Mammary epithelial cell (primary cell): Measurements from ENCODE around the gene LIMCH1.

Experiments used
- EZH2 ChIP-seq: IDR thresholded peaks from 2 replicates; pipeline ENCODE4 v1.6.1; 2012; ENCODE audit warnings: low read length, inconsistent platforms, borderline replicate concordance
- TF ChIP-seq, protein P1 (sequence below), 2 donors: IDR thresholded peaks in 1 of 2; conservative IDR thresholded peaks in 1 of 2; 2 replicates each; pipeline ENCODE4 v1.5.1; 2011 to 2012; ENCODE audit warnings: inconsistent platforms in 2 of 2, low read length in 2 of 2, mild to moderate bottlenecking in 2 of 2, control low read depth in 1 of 2, low read depth in 1 of 2; ENCODE audit not compliant: insufficient read depth in 1 of 2; ENCODE audit errors: extremely low read depth in 1 of 2

DNA sequence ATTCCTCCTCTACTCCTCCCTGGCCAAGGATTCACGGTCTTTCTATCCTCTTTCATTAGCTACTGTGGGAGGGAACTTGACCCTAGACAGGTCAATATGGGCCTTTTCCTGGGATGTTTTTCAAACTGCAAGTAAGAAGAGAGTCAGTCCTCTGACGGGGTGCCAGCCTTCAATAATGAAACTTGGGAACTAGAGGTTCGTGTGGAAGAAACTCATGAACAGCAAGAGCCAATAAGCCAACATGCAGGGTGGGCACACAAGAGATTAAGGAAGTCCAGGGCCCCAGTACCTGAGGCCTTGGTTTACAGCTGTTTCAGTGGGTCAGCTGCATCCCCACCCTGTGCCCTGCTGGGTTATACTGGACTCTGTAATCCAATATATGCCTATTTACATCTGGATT, 49.3 kb downstream of the LIMCH1 start:
- TF ChIP-seq, protein P1, sequence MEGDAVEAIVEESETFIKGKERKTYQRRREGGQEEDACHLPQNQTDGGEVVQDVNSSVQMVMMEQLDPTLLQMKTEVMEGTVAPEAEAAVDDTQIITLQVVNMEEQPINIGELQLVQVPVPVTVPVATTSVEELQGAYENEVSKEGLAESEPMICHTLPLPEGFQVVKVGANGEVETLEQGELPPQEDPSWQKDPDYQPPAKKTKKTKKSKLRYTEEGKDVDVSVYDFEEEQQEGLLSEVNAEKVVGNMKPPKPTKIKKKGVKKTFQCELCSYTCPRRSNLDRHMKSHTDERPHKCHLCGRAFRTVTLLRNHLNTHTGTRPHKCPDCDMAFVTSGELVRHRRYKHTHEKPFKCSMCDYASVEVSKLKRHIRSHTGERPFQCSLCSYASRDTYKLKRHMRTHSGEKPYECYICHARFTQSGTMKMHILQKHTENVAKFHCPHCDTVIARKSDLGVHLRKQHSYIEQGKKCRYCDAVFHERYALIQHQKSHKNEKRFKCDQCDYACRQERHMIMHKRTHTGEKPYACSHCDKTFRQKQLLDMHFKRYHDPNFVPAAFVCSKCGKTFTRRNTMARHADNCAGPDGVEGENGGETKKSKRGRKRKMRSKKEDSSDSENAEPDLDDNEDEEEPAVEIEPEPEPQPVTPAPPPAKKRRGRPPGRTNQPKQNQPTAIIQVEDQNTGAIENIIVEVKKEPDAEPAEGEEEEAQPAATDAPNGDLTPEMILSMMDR (conservative IDR thresholded peaks at IDR 0.05 in 1 of 2, IDR thresholded peaks at IDR 0.05 in 1 of 2; ENCODE audit: extremely low read depth in 1 of 2, insufficient read depth in 1 of 2, low read depth in 1 of 2, low read length in 2 of 2): no peak
- TF ChIP-seq EZH2: no peak
